DND-41 (cell line): ENCODE results near the gene OCA2.

Experiments
- ATAC-seq: fragments of 200-7000 bp; cut with Tn5 transposase; 3 replicates; pipeline ENCODE4 v1.9.1; 2021; ENCODE audit warnings: low read depth; ENCODE audit not compliant: insufficient read depth
- DNase-seq: peaks from one replicate; pipeline ENCODE4 v3.0.0-alpha.2; 2020
- H2AFZ ChIP-seq: 2 replicates; pipeline ENCODE4 v1.6.0; 2012; ENCODE audit warnings: low read depth, low read length
- H3K27ac ChIP-seq: 2 replicates; pipeline ENCODE4 v1.5.1; 2012; ENCODE audit warnings: low read length, inconsistent platforms
- H3K27me3 ChIP-seq: fragments of 200-600 bp; sonication (generic); 2 replicates; pipeline ENCODE4 v1.6.0; 2012; ENCODE audit warnings: low read length, mild to moderate bottlenecking, inconsistent platforms; ENCODE audit not compliant: insufficient read depth, poor library complexity
- H3K36me3 ChIP-seq: 2 replicates; pipeline ENCODE4 v1.5.1; 2012; ENCODE audit warnings: low read length, inconsistent platforms; ENCODE audit not compliant: insufficient read depth
- H3K4me1 ChIP-seq: 2 replicates; pipeline ENCODE4 v1.5.1; 2012; ENCODE audit warnings: mild to moderate bottlenecking, low read length; ENCODE audit not compliant: insufficient read depth
- H3K4me2 ChIP-seq: 2 replicates; pipeline ENCODE4 v1.6.0; 2012; ENCODE audit warnings: mild to moderate bottlenecking, moderate library complexity, low read length, inconsistent platforms; ENCODE audit not compliant: insufficient read depth
- H3K4me3 ChIP-seq, 2 experiments: fragments of 200-600 bp in 1 of 2; shearing (Covaris generic) in 1 of 2; 2 replicates each; pipeline ENCODE4 v1.5.1; 2012 to 2016; ENCODE audit warnings: inconsistent platforms in 2 of 2, low read length in 2 of 2, mild to moderate bottlenecking in 2 of 2, low read depth in 1 of 2, moderate library complexity in 1 of 2
- H3K79me2 ChIP-seq: 2 replicates; pipeline ENCODE4 v1.6.0; 2012; ENCODE audit warnings: low read length, inconsistent platforms; ENCODE audit not compliant: insufficient read depth
- H3K9ac ChIP-seq: 2 replicates; pipeline ENCODE4 v1.6.0; 2012; ENCODE audit warnings: low read depth, mild to moderate bottlenecking, inconsistent platforms, low read length, moderate library complexity
- H3K9me3 ChIP-seq: 2 replicates; pipeline ENCODE4 v1.5.1; 2012; ENCODE audit warnings: low read length, moderate library complexity, mild to moderate bottlenecking, inconsistent platforms; ENCODE audit not compliant: insufficient read depth, severe bottlenecking
- H4K20me1 ChIP-seq: 2 replicates; pipeline ENCODE4 v1.6.0; 2012; ENCODE audit warnings: low read length; ENCODE audit not compliant: insufficient read depth
- EZH2 ChIP-seq: IDR thresholded peaks from 3 replicates; pipeline ENCODE4 v1.6.1; 2012; ENCODE audit warnings: borderline replicate concordance, low read depth, mild to moderate bottlenecking, moderate library complexity, low read length, inconsistent platforms; ENCODE audit not compliant: severe bottlenecking
- TF ChIP-seq, protein P1 (sequence below): IDR thresholded peaks from 2 replicates; pipeline ENCODE4 v1.5.1; 2012; ENCODE audit warnings: borderline replicate concordance, low read length, moderate library complexity, mild to moderate bottlenecking; ENCODE audit not compliant: poor library complexity, severe bottlenecking; ENCODE audit errors: extremely low read depth

Gene OCA2

GRCh38 chr15:27854601-27855000 lies 244.5 kb downstream of the OCA2 start:
- ATAC-seq, result no peak
- H3K27ac ChIP-seq, result no peak overlapping the region
- no peak overlapping the region for H3K4me3 ChIP-seq
- H3K36me3 ChIP-seq, result no peaks in the 10 kb centered on the region
- no peaks in the 10 kb centered on the region for H3K9me3 ChIP-seq
- H2AFZ ChIP-seq, result no peak overlapping the region
- no peaks in the 10 kb centered on the region for H3K79me2 ChIP-seq
- no peak overlapping the region for H3K9ac ChIP-seq
- no peaks in the 10 kb centered on the region for H4K20me1 ChIP-seq
- H3K4me2 ChIP-seq, result no peak overlapping the region
- no peak for DNase-seq
- H3K27me3 ChIP-seq, result no peaks in the 10 kb centered on the region
- H3K4me1 ChIP-seq, result no peaks in the 10 kb centered on the region
- TF ChIP-seq EZH2, result no peak
- TF ChIP-seq, protein P1, sequence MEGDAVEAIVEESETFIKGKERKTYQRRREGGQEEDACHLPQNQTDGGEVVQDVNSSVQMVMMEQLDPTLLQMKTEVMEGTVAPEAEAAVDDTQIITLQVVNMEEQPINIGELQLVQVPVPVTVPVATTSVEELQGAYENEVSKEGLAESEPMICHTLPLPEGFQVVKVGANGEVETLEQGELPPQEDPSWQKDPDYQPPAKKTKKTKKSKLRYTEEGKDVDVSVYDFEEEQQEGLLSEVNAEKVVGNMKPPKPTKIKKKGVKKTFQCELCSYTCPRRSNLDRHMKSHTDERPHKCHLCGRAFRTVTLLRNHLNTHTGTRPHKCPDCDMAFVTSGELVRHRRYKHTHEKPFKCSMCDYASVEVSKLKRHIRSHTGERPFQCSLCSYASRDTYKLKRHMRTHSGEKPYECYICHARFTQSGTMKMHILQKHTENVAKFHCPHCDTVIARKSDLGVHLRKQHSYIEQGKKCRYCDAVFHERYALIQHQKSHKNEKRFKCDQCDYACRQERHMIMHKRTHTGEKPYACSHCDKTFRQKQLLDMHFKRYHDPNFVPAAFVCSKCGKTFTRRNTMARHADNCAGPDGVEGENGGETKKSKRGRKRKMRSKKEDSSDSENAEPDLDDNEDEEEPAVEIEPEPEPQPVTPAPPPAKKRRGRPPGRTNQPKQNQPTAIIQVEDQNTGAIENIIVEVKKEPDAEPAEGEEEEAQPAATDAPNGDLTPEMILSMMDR, result no peak

- ATAC-seq, result no peak
- Histone ChIP-seq H2AFZ (no peak overlapping the region), H3K4me2 (no peak overlapping the region), H3K27me3 (no peaks in the 10 kb centered on the region), H3K4me3 (no peak overlapping the region), H3K4me1 (no peaks in the 10 kb centered on the region), H4K20me1 (no peaks in the 10 kb centered on the region), H3K9ac (no peak overlapping the region), H3K36me3 (no peaks in the 10 kb centered on the region), H3K79me2 (no peaks in the 10 kb centered on the region), H3K27ac (no peak overlapping the region), H3K9me3 (no peaks in the 10 kb centered on the region)
- no peak for DNase-seq
- no peak for TF ChIP-seq EZH2
- TF ChIP-seq, protein P1, result no peak
Observed at GRCh38 chr15:27853624-27854455, 245.3 kb downstream of the OCA2 start.

- Histone ChIP-seq H3K4me2 (no peak overlapping the region), H3K9ac (no peak overlapping the region), H3K9me3 (no peaks in the 10 kb centered on the region), H3K27ac (no peak overlapping the region), H3K36me3 (no peaks in the 10 kb centered on the region), H2AFZ (no peak overlapping the region), H4K20me1 (no peaks in the 10 kb centered on the region), H3K79me2 (no peaks in the 10 kb centered on the region), H3K27me3 (no peaks in the 10 kb centered on the region), H3K4me1 (no peaks in the 10 kb centered on the region), H3K4me3 (no peak overlapping the region)
- no peak for ATAC-seq
- no peak for DNase-seq
- TF ChIP-seq, protein P1, result no peak
- TF ChIP-seq EZH2, result no peak
Observed at GRCh38 chr15:27851858-27852210, 247.3 kb downstream of the OCA2 start.
